Esophagus muscularis mucosa (tissue), 4 donors: ENCODE results near the gene PCDH19. TPM values are rescaled to one million over a fixed set of nuclear protein-coding genes. Genes with fewer than 3 reads are reported as not detected.

Source experiments
- DNase-seq: peaks from one replicate; pipeline ENCODE4 v3.0.0-alpha.2; 2017; ENCODE audit errors: extremely low spot score
- H3K27ac ChIP-seq, 4 donors: fragments of 200-600 bp; sonication (generic); replicated peaks in 1 of 4; 1 replicate in 3 of 4; 2 replicates in 1 of 4; pipeline ENCODE4 v1.5.1; 2016 to 2019; ENCODE audit warnings: mild to moderate bottlenecking in 1 of 4
- H3K27me3 ChIP-seq, 4 donors: fragments of 200-600 bp; sonication (generic); one replicate each; pipeline versions ENCODE4 v1.5.1 to v1.6.0; 2016 to 2019
- H3K36me3 ChIP-seq, 4 donors: fragments of 200-600 bp; sonication (generic); one replicate each; pipeline ENCODE4 v1.5.1; 2016 to 2019
- H3K4me1 ChIP-seq, 4 donors: fragments of 200-600 bp; sonication (generic); one replicate each; pipeline ENCODE4 v1.5.1; 2016 to 2019
- H3K4me3 ChIP-seq, 4 donors: fragments of 200-600 bp; sonication (generic); 1 replicate in 2 of 4; 2 replicates in 2 of 4; pipeline ENCODE4 v1.5.1; 2016 to 2019; ENCODE audit warnings: mild to moderate bottlenecking in 4 of 4, moderate library complexity in 1 of 4
- H3K9me3 ChIP-seq, 4 donors: fragments of 200-600 bp; sonication (generic); 1 replicate in 3 of 4; 2 replicates in 1 of 4; pipeline ENCODE4 v1.5.1; 2016 to 2019
- CTCF ChIP-seq, 3 experiments: fragments of 200-600 bp in 2 of 3; fragments of 450-650 bp in 1 of 3; sonication (generic) in 2 of 3; IDR thresholded peaks; one replicate each; pipeline ENCODE4 v1.5.1; 2017 to 2019; ENCODE audit warnings: antibody characterized with exemption in 3 of 3, mild to moderate bottlenecking in 2 of 3, moderate library complexity in 1 of 3
- EP300 ChIP-seq: sonication (generic); formaldehyde crosslinking; IDR thresholded peaks from one replicate; pipeline ENCODE4 v1.6.1; 2017; ENCODE audit warnings: antibody characterized with exemption
- POLR2A ChIP-seq: fragments of 450-650 bp; IDR thresholded peaks from one replicate; pipeline ENCODE4 v1.6.1; 2017; ENCODE audit warnings: antibody characterized with exemption, moderate library complexity, mild to moderate bottlenecking, low read depth
- POLR2AphosphoS5 ChIP-seq, 2 donors: sonication (generic); formaldehyde crosslinking; IDR thresholded peaks; one replicate each; pipeline ENCODE4 v1.6.1; 2017; ENCODE audit warnings: antibody characterized with exemption in 2 of 2
- WGBS: methylation state at CpG from one replicate; pipeline ENCODE4 v1.1.5; 2018; 5-methylcytosine and 5-hydroxymethylcytosine counted together
- intact Hi-C: fragments of 100-400 bp; cut with DNase I; formaldehyde crosslinking; loops from one replicate; pipeline ENCODE4 v1.15.1; 2023
- total RNA-seq, 4 donors: library from RNA; depleted of rRNA; stranded (reverse); fragments of >200 nt; gene quantifications; one replicate each; pipeline versions ENCODE4 v1.1.0 to v1.2.1, GENCODE V29; 2016

PCDH19 gene
- total RNA-seq, 4 donors from 2014 or later = 1.2 to 3.8 (median 2.2) TPM

- DNase-seq = no peak
- 50% methylated on average over 2 of the region's 2 CpGs for WGBS
- no peak for TF ChIP-seq EP300
- no peak for TF ChIP-seq CTCF (IDR thresholded peaks at IDR 0.05)
- TF ChIP-seq POLR2AphosphoS5 (IDR thresholded peaks at IDR 0.05) = no peak
- no peak for TF ChIP-seq POLR2A
- Histone ChIP-seq H3K27me3 (peaks cover 0 to 2% (median 0%) of the 10 kb centered on the region in 4 donors), H3K9me3 (no peaks in the 10 kb centered on the region), H3K36me3 (no peaks in the 10 kb centered on the region), H3K4me1 (peaks cover 0 to 5% (median 0%) of the 10 kb centered on the region in 4 donors), H3K27ac (no peak overlapping the region), H3K4me3 (no peak overlapping the region)
- intact Hi-C loops = no loop called here
These were observed 8.5 kb upstream of the PCDH19 start for GRCh38 chrX:100418556-100418955.

GRCh38 chrX:100417681-100418080 is 7.6 kb upstream of the PCDH19 start:
- Histone ChIP-seq H3K4me1 (peaks cover 0 to 5% (median 1%) of the 10 kb centered on the region in 4 donors), H3K4me3 (no peak overlapping the region), H3K27ac (no peak overlapping the region), H3K36me3 (no peaks in the 10 kb centered on the region), H3K27me3 (peaks cover 0 to 3% (median under 1%) of the 10 kb centered on the region in 4 donors), H3K9me3 (no peaks in the 10 kb centered on the region)
- intact Hi-C loops = no loop called here
- WGBS = 44% methylated on average over 3 of the region's 3 CpGs
- no peak for DNase-seq
- no peak for TF ChIP-seq POLR2AphosphoS5 (IDR thresholded peaks at IDR 0.05)

- intact Hi-C loops = no loop called here
- Histone ChIP-seq H3K27ac (no peak overlapping the region), H3K36me3 (no peaks in the 10 kb centered on the region), H3K9me3 (no peaks in the 10 kb centered on the region), H3K27me3 (peaks cover 0 to 35% (median 14%) of the 10 kb centered on the region in 4 donors), H3K4me3 (no peak overlapping the region), H3K4me1 (peaks cover 5 to 35% (median 25%) of the 10 kb centered on the region in 4 donors)
- no peak for DNase-seq
- 5% methylated on average over 5 of the region's 5 CpGs for WGBS
- TF ChIP-seq POLR2A = no peak
- peak; percentile 43 to 49 (median 43) for TF ChIP-seq CTCF (IDR thresholded peaks at IDR 0.05)
These were observed 3.2 kb upstream of the PCDH19 start for GRCh38 chrX:100413229-100413628.

- Histone ChIP-seq H3K36me3 (no peaks in the 10 kb centered on the region), H3K27me3 (peaks cover 0 to 47% (median 21%) of the 10 kb centered on the region in 4 donors), H3K27ac (no peak overlapping the region), H3K4me3 (no peak overlapping the region), H3K9me3 (no peaks in the 10 kb centered on the region), H3K4me1 (peaks cover 0 to 36% (median 33%) of the 10 kb centered on the region in 4 donors)
- intact Hi-C loops = no loop called here
- TF ChIP-seq POLR2AphosphoS5 (IDR thresholded peaks at IDR 0.05) (no peak), EP300 (no peak), CTCF (IDR thresholded peaks at IDR 0.05) (no peak), POLR2A (no peak)
- 59% methylated on average over 36 of the region's 36 CpGs for WGBS
- DNase-seq = no peak
These were observed 2.0 kb upstream of the PCDH19 start for GRCh38 chrX:100411802-100412715.

GRCh38 chrX:100410901-100411801 is 1.1 kb upstream of the PCDH19 start:
- 38% methylated on average over 41 of the region's 53 CpGs for WGBS
- H3K27me3 ChIP-seq = peaks cover 0 to 56% (median 23%) of the 10 kb centered on the region in 4 donors
- TF ChIP-seq EP300 (no peak), POLR2A (no peak), POLR2AphosphoS5 (IDR thresholded peaks at IDR 0.05) (no peak), CTCF (IDR thresholded peaks at IDR 0.05) (no peak)
- no peak overlapping the region for H3K27ac ChIP-seq
- peaks cover 0 to 36% (median 33%) of the 10 kb centered on the region in 4 donors for H3K4me1 ChIP-seq
- H3K4me3 ChIP-seq = peak overlapping the region; percentile 45 to 60 (median 49)
- H3K36me3 ChIP-seq = no peaks in the 10 kb centered on the region
- no peaks in the 10 kb centered on the region for H3K9me3 ChIP-seq
- intact Hi-C loops = no loop called here
- DNase-seq = no peak
